GM12878 (cell line): ENCODE data around the gene BSN.

ENCODE experiments used
- CEBPB ChIP-seq, 2 experiments: fragments of 150-350 bp in 1 of 2; IDR thresholded peaks; 2 replicates each; pipeline ENCODE4 v1.6.1; 2012 to 2014; ENCODE audit warnings: low read depth in 2 of 2, low read length in 2 of 2, borderline replicate concordance in 1 of 2, inconsistent platforms in 1 of 2
- CTCF ChIP-seq, 3 experiments: IDR thresholded peaks in 2 of 3; conservative IDR thresholded peaks in 1 of 3; 2 replicates each; pipeline ENCODE4 v1.5.1; 2011; ENCODE audit warnings: low read depth in 3 of 3, low read length in 3 of 3, mild to moderate bottlenecking in 3 of 3, control low read depth in 2 of 3, moderate library complexity in 2 of 3, inconsistent platforms in 1 of 3, mixed read lengths in 1 of 3; ENCODE audit not compliant: control insufficient read depth in 2 of 3, insufficient read depth in 1 of 3; ENCODE audit errors: extremely low read depth in 1 of 3
- MTA3 ChIP-seq: IDR thresholded peaks from 2 replicates; pipeline ENCODE4 v1.6.1; 2012; ENCODE audit warnings: low read length, inconsistent platforms, borderline replicate concordance
- NFYB ChIP-seq: IDR thresholded peaks from 2 replicates; pipeline ENCODE4 v1.6.1; 2011; ENCODE audit warnings: low read depth, mild to moderate bottlenecking, low read length, improper control_type of control experiment, moderate library complexity; ENCODE audit not compliant: insufficient read depth
- POLR2A ChIP-seq: IDR thresholded peaks from 2 replicates; pipeline ENCODE4 v1.6.1; 2011; ENCODE audit warnings: low read depth, mild to moderate bottlenecking, low read length
- POLR2AphosphoS5 ChIP-seq: IDR thresholded peaks from 2 replicates; pipeline ENCODE4 v1.6.1; 2011; ENCODE audit warnings: mild to moderate bottlenecking, low read length, inconsistent platforms
- SMC3 ChIP-seq: IDR thresholded peaks from 2 replicates; pipeline ENCODE4 v1.6.1; 2011; ENCODE audit warnings: low read length, improper control_type of control experiment, borderline replicate concordance
- SPI1 ChIP-seq: IDR thresholded peaks from 2 replicates; pipeline ENCODE4 v1.6.1; 2011; ENCODE audit warnings: low read depth, mild to moderate bottlenecking, low read length, moderate library complexity, borderline replicate concordance; ENCODE audit not compliant: insufficient read depth
- ZBTB33 ChIP-seq: fragments of 450-650 bp; IDR thresholded peaks from 2 replicates; pipeline ENCODE4 v1.6.1; 2017; ENCODE audit warnings: mild to moderate bottlenecking
- TF ChIP-seq, protein P1 (sequence below): IDR thresholded peaks from 2 replicates; pipeline ENCODE4 v1.6.1; 2012; ENCODE audit warnings: mild to moderate bottlenecking, low read depth, low read length

GRCh38 chr3:49646236-49646635, 92.0 kb downstream of the BSN start:
- TF ChIP-seq SPI1 (no peak), CEBPB (IDR thresholded peaks at IDR 0.05; ENCODE audit: borderline replicate concordance in 1 of 2, low read depth in 2 of 2, low read length in 2 of 2) (no peak), CTCF (IDR thresholded peaks at IDR 0.05 in 2 of 3, conservative IDR thresholded peaks at IDR 0.05 in 1 of 3; ENCODE audit: control insufficient read depth in 2 of 3, extremely low read depth in 1 of 3, insufficient read depth in 1 of 3, low read depth in 3 of 3, low read length in 3 of 3) (no peak), POLR2A (no peak), MTA3 (no peak), NFYB (no peak), POLR2AphosphoS5 (no peak), ZBTB33 (no peak), SMC3 (no peak)
- TF ChIP-seq, protein P1, sequence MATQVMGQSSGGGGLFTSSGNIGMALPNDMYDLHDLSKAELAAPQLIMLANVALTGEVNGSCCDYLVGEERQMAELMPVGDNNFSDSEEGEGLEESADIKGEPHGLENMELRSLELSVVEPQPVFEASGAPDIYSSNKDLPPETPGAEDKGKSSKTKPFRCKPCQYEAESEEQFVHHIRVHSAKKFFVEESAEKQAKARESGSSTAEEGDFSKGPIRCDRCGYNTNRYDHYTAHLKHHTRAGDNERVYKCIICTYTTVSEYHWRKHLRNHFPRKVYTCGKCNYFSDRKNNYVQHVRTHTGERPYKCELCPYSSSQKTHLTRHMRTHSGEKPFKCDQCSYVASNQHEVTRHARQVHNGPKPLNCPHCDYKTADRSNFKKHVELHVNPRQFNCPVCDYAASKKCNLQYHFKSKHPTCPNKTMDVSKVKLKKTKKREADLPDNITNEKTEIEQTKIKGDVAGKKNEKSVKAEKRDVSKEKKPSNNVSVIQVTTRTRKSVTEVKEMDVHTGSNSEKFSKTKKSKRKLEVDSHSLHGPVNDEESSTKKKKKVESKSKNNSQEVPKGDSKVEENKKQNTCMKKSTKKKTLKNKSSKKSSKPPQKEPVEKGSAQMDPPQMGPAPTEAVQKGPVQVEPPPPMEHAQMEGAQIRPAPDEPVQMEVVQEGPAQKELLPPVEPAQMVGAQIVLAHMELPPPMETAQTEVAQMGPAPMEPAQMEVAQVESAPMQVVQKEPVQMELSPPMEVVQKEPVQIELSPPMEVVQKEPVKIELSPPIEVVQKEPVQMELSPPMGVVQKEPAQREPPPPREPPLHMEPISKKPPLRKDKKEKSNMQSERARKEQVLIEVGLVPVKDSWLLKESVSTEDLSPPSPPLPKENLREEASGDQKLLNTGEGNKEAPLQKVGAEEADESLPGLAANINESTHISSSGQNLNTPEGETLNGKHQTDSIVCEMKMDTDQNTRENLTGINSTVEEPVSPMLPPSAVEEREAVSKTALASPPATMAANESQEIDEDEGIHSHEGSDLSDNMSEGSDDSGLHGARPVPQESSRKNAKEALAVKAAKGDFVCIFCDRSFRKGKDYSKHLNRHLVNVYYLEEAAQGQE = no peak
